Mesendoderm (in vitro differentiated cells): ENCODE measurements around the gene AKAP1.

Experiments used
- DNase-seq: peaks from one replicate; pipeline ENCODE4 v3.0.0; 2013
- H2AK5ac ChIP-seq: 2 replicates; pipeline ENCODE4 v1.6.1; 2013; ENCODE audit warnings: low read length, inconsistent platforms
- H2BK120ac ChIP-seq: 2 replicates; pipeline ENCODE4 v1.6.1; 2013; ENCODE audit warnings: low read depth, mild to moderate bottlenecking, low read length, moderate library complexity, mixed read lengths
- H2BK15ac ChIP-seq: replicated peaks from 2 replicates; pipeline ENCODE4 v1.6.1; 2013; ENCODE audit warnings: low read depth, mild to moderate bottlenecking, moderate library complexity
- H2BK5ac ChIP-seq: 2 replicates; pipeline ENCODE4 v1.6.1; 2013; ENCODE audit warnings: low read length, inconsistent platforms
- H3K18ac ChIP-seq: 2 replicates; pipeline ENCODE4 v1.6.1; 2013; ENCODE audit warnings: mild to moderate bottlenecking, low read length, mixed read lengths
- H3K23ac ChIP-seq: one replicate; pipeline ENCODE4 v1.6.1; 2013; ENCODE audit warnings: low read length
- H3K27ac ChIP-seq: 2 replicates; pipeline ENCODE4 v1.5.1; 2013; ENCODE audit warnings: low read depth, mild to moderate bottlenecking, inconsistent platforms, low read length, moderate library complexity
- H3K27me3 ChIP-seq: 2 replicates; pipeline ENCODE4 v1.6.1; 2013; ENCODE audit warnings: low read length, control low read depth, mild to moderate bottlenecking, inconsistent platforms; ENCODE audit not compliant: insufficient read depth, poor library complexity
- H3K36me3 ChIP-seq: 2 replicates; pipeline ENCODE4 v1.6.1; 2013; ENCODE audit warnings: low read length, inconsistent platforms; ENCODE audit not compliant: control insufficient read depth, insufficient read depth
- H3K4ac ChIP-seq: one replicate; pipeline ENCODE4 v1.6.1; 2013; ENCODE audit warnings: low read depth, mild to moderate bottlenecking, low read length, moderate library complexity
- H3K4me1 ChIP-seq: 2 replicates; pipeline ENCODE4 v1.6.1; 2013; ENCODE audit warnings: low read depth, low read length, inconsistent platforms; ENCODE audit not compliant: control insufficient read depth
- H3K4me2 ChIP-seq: 2 replicates; pipeline ENCODE4 v1.6.1; 2013; ENCODE audit warnings: low read length
- H3K4me3 ChIP-seq: 2 replicates; pipeline ENCODE4 v1.5.1; 2013; ENCODE audit warnings: mild to moderate bottlenecking, low read length
- H3K56ac ChIP-seq: one replicate; pipeline ENCODE4 v1.6.1; 2013; ENCODE audit warnings: low read length
- H3K79me1 ChIP-seq: 2 replicates; pipeline ENCODE4 v1.6.1; 2013; ENCODE audit warnings: low read length, inconsistent platforms
- H3K79me2 ChIP-seq: 2 replicates; pipeline ENCODE4 v1.6.1; 2013; ENCODE audit warnings: mild to moderate bottlenecking, low read length; ENCODE audit not compliant: control insufficient read depth, insufficient read depth
- H3K9ac ChIP-seq: 2 replicates; pipeline ENCODE4 v1.6.1; 2013; ENCODE audit warnings: low read length, inconsistent platforms
- H4K5ac ChIP-seq: one replicate; pipeline ENCODE4 v1.6.1; 2013; ENCODE audit warnings: low read length
- H4K8ac ChIP-seq: one replicate; pipeline ENCODE4 v1.6.1; 2013; ENCODE audit warnings: low read depth, mild to moderate bottlenecking, control low read depth, low read length, moderate library complexity
- WGBS: extraction: QIAGEN DNeasy Blood & Tissue Kit; methylation state at CpG from one replicate; pipeline ENCODE4 v1.1.7; 2013; ENCODE audit warnings: low lambda C conversion rate, missing lambda C conversion rate; ENCODE audit not compliant: insufficient coverage; ENCODE audit errors: extremely low coverage; 5-methylcytosine and 5-hydroxymethylcytosine counted together

AKAP1 gene

GRCh38 chr17:57050306-57050705 lies 34.7 kb upstream of the AKAP1 start:
- H3K27me3 ChIP-seq, result no peaks in the 10 kb centered on the region
- no peak for DNase-seq

GRCh38 chr17:57051886-57052361 lies 33.1 kb upstream of the AKAP1 start:
- H3K27me3 ChIP-seq, result no peaks in the 10 kb centered on the region
- no peak overlapping the region for H3K4ac ChIP-seq
- H2BK5ac ChIP-seq, result no peak overlapping the region
- no peaks in the 10 kb centered on the region for H3K79me1 ChIP-seq
- no peak overlapping the region for H3K4me2 ChIP-seq
- no peak overlapping the region for H3K56ac ChIP-seq
- H3K79me2 ChIP-seq, result no peaks in the 10 kb centered on the region
- no peak overlapping the region for H3K4me3 ChIP-seq
- H2BK15ac ChIP-seq, result no peak overlapping the region
- no peak overlapping the region for H3K27ac ChIP-seq
- no peak overlapping the region for H2BK120ac ChIP-seq
- H4K8ac ChIP-seq, result no peak overlapping the region
- H3K4me1 ChIP-seq, result no peaks in the 10 kb centered on the region
- DNase-seq, result no peak
- WGBS, result no CpG with 5 or more reads among the region's 5 CpGs
- H3K36me3 ChIP-seq, result no peaks in the 10 kb centered on the region
- no peak overlapping the region for H3K9ac ChIP-seq
- H4K5ac ChIP-seq, result no peak overlapping the region
- H2AK5ac ChIP-seq, result no peak overlapping the region
- H3K18ac ChIP-seq, result no peak overlapping the region
- H3K23ac ChIP-seq, result no peak overlapping the region

More at GRCh38 chr17:57050306-57050705, 34.7 kb upstream of the AKAP1 start:
- Histone ChIP-seq H3K36me3 (no peaks in the 10 kb centered on the region), H3K4me3 (no peak overlapping the region), H3K18ac (no peak overlapping the region), H4K5ac (no peak overlapping the region), H2BK15ac (no peak overlapping the region), H3K79me2 (no peaks in the 10 kb centered on the region), H2AK5ac (no peak overlapping the region), H2BK5ac (no peak overlapping the region), H3K27ac (no peak overlapping the region), H3K4ac (no peak overlapping the region), H3K4me2 (no peak overlapping the region), H3K23ac (no peak overlapping the region), H3K9ac (no peak overlapping the region), H3K4me1 (no peaks in the 10 kb centered on the region), H3K56ac (no peak overlapping the region), H3K79me1 (no peaks in the 10 kb centered on the region), H2BK120ac (no peak overlapping the region), H4K8ac (no peak overlapping the region)
- WGBS, result no CpG with 5 or more reads among the region's 5 CpGs

- H3K56ac ChIP-seq, result no peak overlapping the region
- H3K18ac ChIP-seq, result no peak overlapping the region
- no peaks in the 10 kb centered on the region for H3K27me3 ChIP-seq
- H4K8ac ChIP-seq, result no peak overlapping the region
- no peak overlapping the region for H2BK15ac ChIP-seq
- no peak overlapping the region for H2BK5ac ChIP-seq
- no peak overlapping the region for H3K4ac ChIP-seq
- DNase-seq, result no peak
- no peaks in the 10 kb centered on the region for H3K79me1 ChIP-seq
- no peak overlapping the region for H3K4me2 ChIP-seq
- no peak overlapping the region for H3K23ac ChIP-seq
- no CpG with 5 or more reads among the region's 2 CpGs for WGBS
- H3K36me3 ChIP-seq, result no peaks in the 10 kb centered on the region
- no peaks in the 10 kb centered on the region for H3K79me2 ChIP-seq
- no peaks in the 10 kb centered on the region for H3K4me1 ChIP-seq
- H2BK120ac ChIP-seq, result no peak overlapping the region
- H3K9ac ChIP-seq, result no peak overlapping the region
- H3K27ac ChIP-seq, result no peak overlapping the region
- H4K5ac ChIP-seq, result no peak overlapping the region
- no peak overlapping the region for H2AK5ac ChIP-seq
- H3K4me3 ChIP-seq, result no peak overlapping the region
Observed at GRCh38 chr17:57062865-57063264, 22.2 kb upstream of the AKAP1 start.

GRCh38 chr17:57067162-57067561 lies 17.9 kb upstream of the AKAP1 start:
- WGBS, result no CpG with 5 or more reads among the region's 4 CpGs
- Histone ChIP-seq H3K4me1 (no peaks in the 10 kb centered on the region), H2BK15ac (no peak overlapping the region), H3K4me2 (no peak overlapping the region), H3K18ac (no peak overlapping the region), H4K5ac (no peak overlapping the region), H3K4me3 (no peak overlapping the region), H2BK120ac (no peak overlapping the region), H3K9ac (no peak overlapping the region), H3K27me3 (no peaks in the 10 kb centered on the region), H3K23ac (no peak overlapping the region), H2AK5ac (no peak overlapping the region), H3K36me3 (no peaks in the 10 kb centered on the region), H3K4ac (no peak overlapping the region), H3K27ac (no peak overlapping the region), H4K8ac (no peak overlapping the region), H3K79me1 (no peaks in the 10 kb centered on the region), H3K56ac (no peak overlapping the region), H2BK5ac (no peak overlapping the region), H3K79me2 (no peaks in the 10 kb centered on the region)
- no peak for DNase-seq

GRCh38 chr17:57067781-57068180 lies 17.3 kb upstream of the AKAP1 start:
- no peaks in the 10 kb centered on the region for H3K27me3 ChIP-seq
- H3K4me1 ChIP-seq, result no peaks in the 10 kb centered on the region
- H3K18ac ChIP-seq, result no peak overlapping the region
- H2AK5ac ChIP-seq, result no peak overlapping the region
- no peak overlapping the region for H4K8ac ChIP-seq
- no CpG with 5 or more reads among the region's 1 CpG for WGBS
- H4K5ac ChIP-seq, result no peak overlapping the region
- H3K79me1 ChIP-seq, result no peaks in the 10 kb centered on the region
- H3K4ac ChIP-seq, result no peak overlapping the region
- H3K9ac ChIP-seq, result no peak overlapping the region
- no peak overlapping the region for H3K56ac ChIP-seq
- H3K4me2 ChIP-seq, result no peak overlapping the region
- H2BK15ac ChIP-seq, result no peak overlapping the region
- H3K36me3 ChIP-seq, result no peaks in the 10 kb centered on the region
- H3K4me3 ChIP-seq, result no peak overlapping the region
- DNase-seq, result no peak
- no peak overlapping the region for H2BK5ac ChIP-seq
- no peaks in the 10 kb centered on the region for H3K79me2 ChIP-seq
- H3K23ac ChIP-seq, result no peak overlapping the region
- no peak overlapping the region for H2BK120ac ChIP-seq
- H3K27ac ChIP-seq, result no peak overlapping the region

- H3K4me1 ChIP-seq, result no peaks in the 10 kb centered on the region
- DNase-seq, result peak; percentile 43
Observed at GRCh38 chr17:57068222-57068658, 16.8 kb upstream of the AKAP1 start.

More at GRCh38 chr17:57068222-57068658, 16.8 kb upstream of the AKAP1 start:
- Histone ChIP-seq H3K79me1 (no peaks in the 10 kb centered on the region), H3K4ac (no peak overlapping the region), H2BK15ac (no peak overlapping the region), H3K4me2 (no peak overlapping the region), H3K79me2 (no peaks in the 10 kb centered on the region), H3K27ac (no peak overlapping the region), H3K9ac (no peak overlapping the region), H2BK120ac (no peak overlapping the region), H4K5ac (no peak overlapping the region), H3K27me3 (no peaks in the 10 kb centered on the region), H3K56ac (peak overlapping the region; percentile 49), H2BK5ac (no peak overlapping the region), H3K4me3 (no peak overlapping the region), H3K18ac (peak overlapping the region; percentile 20), H2AK5ac (no peak overlapping the region), H3K36me3 (no peaks in the 10 kb centered on the region), H4K8ac (peak overlapping the region; percentile 65), H3K23ac (no peak overlapping the region)
- no CpG with 5 or more reads among the region's 4 CpGs for WGBS
